HFFc6 (cell line): ENCODE data around the gene ITPK1. TPM values are rescaled to one million over a fixed set of nuclear protein-coding genes. Genes with fewer than 3 reads are reported as not detected.

ENCODE experiments used
- DNase-seq: peaks from one replicate; pipeline ENCODE4 v3.0.0-alpha.2; 2018
- H3K27ac Mint-ChIP-seq: 2 replicates; pipeline ENCODE4 v1.8.0; 2020; ENCODE audit warnings: mild to moderate bottlenecking, mixed read lengths
- H3K27me3 Mint-ChIP-seq: 2 replicates; pipeline ENCODE4 v1.8.0; 2021; ENCODE audit warnings: mild to moderate bottlenecking, moderate library complexity, mixed read lengths; ENCODE audit not compliant: insufficient read depth
- H3K36me3 Mint-ChIP-seq: 2 replicates; pipeline ENCODE4 v1.8.0; 2021; ENCODE audit warnings: low read depth, mixed read lengths
- H3K4me1 Mint-ChIP-seq: 2 replicates; pipeline ENCODE4 v1.8.0; 2020; ENCODE audit warnings: low read depth, mixed read lengths
- H3K4me3 Mint-ChIP-seq: 2 replicates; pipeline ENCODE4 v1.8.0; 2020; ENCODE audit warnings: mild to moderate bottlenecking, moderate library complexity, mixed read lengths
- H3K9me3 Mint-ChIP-seq: 2 replicates; pipeline ENCODE4 v1.8.0; 2020; ENCODE audit warnings: mild to moderate bottlenecking, mixed read lengths
- CTCF ChIP-seq: fragments of 200-600 bp; sonication (generic); IDR thresholded peaks from 2 replicates; pipeline ENCODE4 v1.5.0; 2021; ENCODE audit warnings: antibody characterized with exemption, mild to moderate bottlenecking
- total RNA-seq, 6 experiments: library from RNA; stranded (reverse); fragmentation: NEBNext Ultra II Directional; extraction: Animal tissue kit (Norgen Biotek cat#: 25700); gene quantifications; 2 replicates in 1 of 6; 3 replicates in 5 of 6; pipeline ENCODE4 v1.2.3, GENCODE V29; 2021

The ITPK1 gene
- total RNA-seq, 6 experiments from 2014 or later: 27.3 to 38.1 (median 32.4) TPM

GRCh38 chr14:92986254-92987147, 129.2 kb downstream of the ITPK1 start:
- peak overlapping the region; percentile 22 for H3K27ac Mint-ChIP-seq
- H3K9me3 Mint-ChIP-seq: no peaks in the 10 kb centered on the region
- TF ChIP-seq CTCF: no peak
- DNase-seq: peak; percentile 52
- H3K4me1 Mint-ChIP-seq: peaks cover 12% of the 10 kb centered on the region
- H3K36me3 Mint-ChIP-seq: peaks cover 6% of the 10 kb centered on the region; the same call in 1 of the 2 replicates
- H3K4me3 Mint-ChIP-seq: no peak overlapping the region
- H3K27me3 Mint-ChIP-seq: no peaks in the 10 kb centered on the region; the same call in 1 of the 2 replicates

GRCh38 chr14:92985521-92985920, 130.2 kb downstream of the ITPK1 start:
- H3K4me3 Mint-ChIP-seq: no peak overlapping the region
- H3K27me3 Mint-ChIP-seq: no peaks in the 10 kb centered on the region; the same call in 1 of the 2 replicates
- TF ChIP-seq CTCF: no peak
- no peaks in the 10 kb centered on the region; the same call in 1 of the 2 replicates for H3K9me3 Mint-ChIP-seq
- DNase-seq: no peak
- H3K4me1 Mint-ChIP-seq: peaks cover 12% of the 10 kb centered on the region
- no peak overlapping the region for H3K27ac Mint-ChIP-seq
- H3K36me3 Mint-ChIP-seq: peaks cover 13% of the 10 kb centered on the region; the same call in 1 of the 2 replicates

GRCh38 chr14:92984896-92985295, 130.8 kb downstream of the ITPK1 start:
- Mint-ChIP-seq H3K9me3 (no peaks in the 10 kb centered on the region; the same call in 1 of the 2 replicates), H3K4me1 (peaks cover 12% of the 10 kb centered on the region), H3K27ac (no peak overlapping the region), H3K4me3 (no peak overlapping the region), H3K36me3 (peaks cover 9% of the 10 kb centered on the region), H3K27me3 (no peaks in the 10 kb centered on the region; the same call in 1 of the 2 replicates)
- no peak for DNase-seq
- no peak for TF ChIP-seq CTCF

- H3K27ac Mint-ChIP-seq: no peak overlapping the region
- peaks cover 6% of the 10 kb centered on the region for H3K9me3 Mint-ChIP-seq
- H3K4me1 Mint-ChIP-seq: peaks cover 12% of the 10 kb centered on the region
- H3K27me3 Mint-ChIP-seq: no peaks in the 10 kb centered on the region; the same call in 1 of the 2 replicates
- no peak for TF ChIP-seq CTCF
- DNase-seq: no peak
- H3K36me3 Mint-ChIP-seq: peaks cover 15% of the 10 kb centered on the region
- H3K4me3 Mint-ChIP-seq: no peak overlapping the region
Measured at GRCh38 chr14:92984082-92984788, 131.5 kb downstream of the ITPK1 start.

- no peak for TF ChIP-seq CTCF
- Mint-ChIP-seq H3K27me3 (no peaks in the 10 kb centered on the region; the same call in 1 of the 2 replicates), H3K4me1 (peaks cover 12% of the 10 kb centered on the region), H3K9me3 (peaks cover 17% of the 10 kb centered on the region), H3K4me3 (no peak overlapping the region), H3K27ac (no peak overlapping the region), H3K36me3 (peaks cover 22% of the 10 kb centered on the region)
- no peak for DNase-seq
Measured at GRCh38 chr14:92982956-92983355, 132.8 kb downstream of the ITPK1 start.
